ENCODE measurements around the gene TPBGL. TPM values are rescaled to one million over a fixed set of nuclear protein-coding genes. Genes with fewer than 3 reads are reported as not detected.
A peak's percentile ranks its signal among the peaks of the same experiment; 100 is the strongest.

TPBGL gene
- total RNA-seq, 1 experiment from 2014 or later = 0.41 TPM

GRCh38 chr11:75254326-75254725, 13.8 kb downstream of the TPBGL start:
- ChIA-PET CTCF (no interaction called here), POLR2A (ENCODE audit: low non-redundant PET) (no interaction called here)
- BruUV-seq (replicated peaks) = no TSS peak
- Histone ChIP-seq H3K4me3 (ENCODE audit: low read depth, low read length, poor library complexity, severe bottlenecking) (no peak overlapping the region), H3K36me3 (ENCODE audit: insufficient read depth, low read length, poor library complexity, severe bottlenecking) (no peaks in the 10 kb centered on the region), H3K27me3 (replicated peaks; ENCODE audit: insufficient read depth, low read depth, low read length, poor library complexity) (peaks cover 6% of the 10 kb centered on the region), H3K27ac (ENCODE audit: low read depth, low read length, poor library complexity, severe bottlenecking) (no peak overlapping the region), H3K9me3 (ENCODE audit: low read depth, low read length, poor library complexity, severe bottlenecking) (peaks cover 11% of the 10 kb centered on the region), H3K4me1 (ENCODE audit: insufficient read depth, low read length, poor library complexity, severe bottlenecking) (no peaks in the 10 kb centered on the region)
- TF ChIP-seq EZH2 (IDR thresholded peaks at IDR 0.05; ENCODE audit: borderline replicate concordance, low read depth, low read length, poor library complexity, severe bottlenecking) = no peak
- no peak for TF ChIP-seq CTCF (conservative IDR thresholded peaks at IDR 0.05; ENCODE audit: low read depth, low read length)
- DNase-seq (ENCODE audit: low spot score) = no peak
- intact Hi-C loops (cut with micrococcal nuclease; ENCODE audit: unreplicated experiment) = no loop called here

GRCh38 chr11:75260396-75261170, 20.0 kb downstream of the TPBGL start:
- intact Hi-C loops (cut with micrococcal nuclease; ENCODE audit: unreplicated experiment) = no loop called here
- no peak overlapping the region for H3K4me3 ChIP-seq (ENCODE audit: low read depth, low read length, poor library complexity, severe bottlenecking)
- no peaks in the 10 kb centered on the region for H3K27me3 ChIP-seq (replicated peaks; ENCODE audit: insufficient read depth, low read depth, low read length, poor library complexity)
- BruUV-seq (replicated peaks) = TSS peak; percentile 25
- no peaks in the 10 kb centered on the region for H3K9me3 ChIP-seq (ENCODE audit: low read depth, low read length, poor library complexity, severe bottlenecking)
- POLR2A ChIA-PET (ENCODE audit: low non-redundant PET) = interaction anchor here (0.6 kb wide), 1 partner anchor 255 kb away, joined by 3 read pairs; no protein-coding TSS in a partner anchor
- H3K36me3 ChIP-seq (ENCODE audit: insufficient read depth, low read length, poor library complexity, severe bottlenecking) = no peaks in the 10 kb centered on the region
- H3K4me1 ChIP-seq (ENCODE audit: insufficient read depth, low read length, poor library complexity, severe bottlenecking) = no peaks in the 10 kb centered on the region
- DNase-seq (ENCODE audit: low spot score) = no peak
- H3K27ac ChIP-seq (ENCODE audit: low read depth, low read length, poor library complexity, severe bottlenecking) = no peak overlapping the region
- CTCF ChIA-PET = no interaction called here
- TF ChIP-seq CTCF (conservative IDR thresholded peaks at IDR 0.05; ENCODE audit: low read depth, low read length) (no peak), EZH2 (IDR thresholded peaks at IDR 0.05; ENCODE audit: borderline replicate concordance, low read depth, low read length, poor library complexity, severe bottlenecking) (no peak)

GRCh38 chr11:75261902-75262361, 21.4 kb downstream of the TPBGL start:
- no peak for TF ChIP-seq EZH2 (IDR thresholded peaks at IDR 0.05; ENCODE audit: borderline replicate concordance, low read depth, low read length, poor library complexity, severe bottlenecking)
- TF ChIP-seq CTCF (conservative IDR thresholded peaks at IDR 0.05; ENCODE audit: low read depth, low read length) = no peak
- no peak for DNase-seq (ENCODE audit: low spot score)
- Histone ChIP-seq H3K27ac (ENCODE audit: low read depth, low read length, poor library complexity, severe bottlenecking) (no peak overlapping the region), H3K27me3 (replicated peaks; ENCODE audit: insufficient read depth, low read depth, low read length, poor library complexity) (no peaks in the 10 kb centered on the region), H3K36me3 (ENCODE audit: insufficient read depth, low read length, poor library complexity, severe bottlenecking) (no peaks in the 10 kb centered on the region), H3K4me1 (ENCODE audit: insufficient read depth, low read length, poor library complexity, severe bottlenecking) (no peaks in the 10 kb centered on the region), H3K9me3 (ENCODE audit: low read depth, low read length, poor library complexity, severe bottlenecking) (no peaks in the 10 kb centered on the region), H3K4me3 (ENCODE audit: low read depth, low read length, poor library complexity, severe bottlenecking) (no peak overlapping the region)
- no TSS peak for BruUV-seq (replicated peaks)
- intact Hi-C loops (cut with micrococcal nuclease; ENCODE audit: unreplicated experiment) = no loop called here
- ChIA-PET CTCF (no interaction called here), POLR2A (ENCODE audit: low non-redundant PET) (interaction anchor here (0.6 kb wide), 1 partner anchor 45 kb away, joined by 3 read pairs; no protein-coding TSS in a partner anchor)
